NCI-H460 (cell line): Measurements from ENCODE around the gene TNFAIP3. TPM values are rescaled to one million over a fixed set of nuclear protein-coding genes. Genes with fewer than 3 reads are reported as not detected.

Experiments used
- DNase-seq: peaks from one replicate; pipeline ENCODE4 v3.0.0-alpha.2; 2016; ENCODE audit warnings: low read depth; ENCODE audit errors: extremely low read depth
- total RNA-seq: library from RNA; depleted of rRNA; stranded (reverse); fragments of >200 nt; shearing (Covaris generic); gene quantifications from 2 replicates; pipeline ENCODE4 v1.2.3, GENCODE V29; 2014

Gene TNFAIP3
- total RNA-seq, 1 experiment from 2014 or later, result 109 TPM

DNA sequence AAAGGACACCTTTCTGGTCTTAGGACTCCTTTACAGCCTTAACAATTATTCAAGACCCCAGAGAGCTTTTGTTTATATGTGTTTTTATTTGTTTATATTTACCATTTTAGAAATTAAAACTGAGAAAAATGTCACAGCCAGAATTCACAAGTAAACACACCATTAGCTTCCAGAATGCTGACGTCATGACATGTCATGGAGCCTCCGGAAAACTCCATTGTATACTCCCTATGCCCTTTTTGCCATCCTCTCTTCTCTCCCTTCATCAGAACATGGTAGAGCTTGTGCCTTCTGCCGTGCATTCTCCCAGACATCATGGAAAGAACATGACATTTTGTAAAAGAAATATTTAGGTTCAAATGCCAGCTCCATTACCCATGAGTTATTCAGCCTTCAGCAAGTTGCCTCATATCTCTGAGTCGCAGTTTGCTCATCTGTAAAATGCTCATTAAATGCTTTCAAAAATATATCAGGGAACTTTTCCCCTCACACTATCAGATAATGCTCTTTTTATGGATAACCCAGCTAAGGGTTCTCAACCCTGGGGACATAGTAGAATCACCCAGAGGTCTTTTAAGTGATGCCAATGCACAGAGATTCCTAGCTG, 27.8 kb downstream of the TNFAIP3 start:
- no peak for DNase-seq

DNA sequence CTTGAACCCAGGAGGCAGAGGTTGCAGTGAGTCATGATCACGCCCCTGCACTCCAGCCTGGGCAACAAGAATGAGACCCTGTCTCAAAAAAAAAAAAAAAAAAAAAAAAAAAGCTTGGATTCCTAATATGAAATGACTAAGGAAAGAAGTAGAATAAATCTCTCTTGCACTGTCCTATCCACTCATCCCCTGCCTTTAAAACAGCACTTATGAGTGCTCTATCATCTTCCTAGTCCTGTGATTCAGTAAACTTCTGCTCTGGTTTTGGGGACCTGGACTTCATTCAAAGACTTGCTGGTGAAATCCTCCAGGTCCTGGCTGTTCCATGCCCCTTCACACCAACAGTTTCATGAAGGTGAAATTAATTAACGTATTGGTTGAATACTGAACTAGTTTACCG, 29.6 kb downstream of the TNFAIP3 start:
- no peak for DNase-seq

DNA sequence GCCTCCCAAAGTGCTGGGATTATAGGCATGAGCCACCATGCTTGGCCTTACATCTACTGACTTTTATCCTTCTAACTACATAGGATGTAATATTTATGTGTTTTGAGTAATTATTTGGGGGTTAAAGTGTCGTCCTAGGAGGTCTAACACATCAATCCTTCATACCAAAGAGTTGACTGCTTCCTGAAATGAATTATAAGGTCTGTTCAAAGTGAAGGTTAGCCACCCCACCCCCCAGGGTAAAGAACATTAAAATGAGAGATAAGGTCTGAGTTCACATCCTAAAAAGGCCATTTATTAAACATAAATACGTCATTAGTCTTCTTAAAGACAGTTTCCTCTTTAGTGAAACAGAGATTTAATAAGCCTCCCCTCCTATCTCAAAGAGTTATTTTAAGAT, 33.8 kb downstream of the TNFAIP3 start:
- no peak for DNase-seq

DNA sequence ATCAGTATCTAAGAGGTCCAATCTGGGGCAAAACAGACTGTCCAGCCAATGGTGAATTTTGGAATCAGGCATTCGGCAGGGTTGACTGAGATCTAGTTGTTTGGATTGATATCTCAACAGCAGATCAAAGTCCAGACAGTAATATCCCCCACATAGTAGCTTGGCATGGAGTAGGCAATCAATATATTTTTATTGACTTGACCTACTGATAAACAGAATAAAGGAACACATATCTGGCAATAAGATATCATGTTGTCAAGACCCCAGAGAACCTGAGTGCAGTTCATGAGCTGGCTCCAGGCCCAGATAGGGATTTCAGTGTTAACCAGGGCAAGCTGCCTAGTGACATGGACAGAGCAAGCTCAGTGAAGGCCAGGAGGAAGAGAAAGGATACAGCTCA, 34.4 kb downstream of the TNFAIP3 start:
- DNase-seq, result no peak

DNA sequence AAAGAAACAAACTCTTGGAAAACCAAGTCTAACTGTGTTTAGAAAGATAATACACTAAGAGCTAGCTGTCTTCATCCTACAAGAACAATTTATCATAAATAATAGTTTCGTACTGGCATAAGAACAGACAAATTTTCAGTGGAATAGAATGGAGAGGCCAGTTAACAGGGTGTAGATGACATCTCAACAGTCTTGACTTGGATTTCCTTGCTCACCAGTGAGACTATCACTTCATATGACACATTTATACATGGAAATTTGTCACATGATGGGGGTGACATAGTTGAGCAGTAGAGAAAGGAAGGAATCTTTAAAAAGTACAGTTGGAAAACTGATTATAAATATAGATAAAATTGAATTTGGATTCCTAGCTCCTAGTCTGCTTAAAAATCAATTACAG, 35.6 kb downstream of the TNFAIP3 start:
- no peak for DNase-seq

DNA sequence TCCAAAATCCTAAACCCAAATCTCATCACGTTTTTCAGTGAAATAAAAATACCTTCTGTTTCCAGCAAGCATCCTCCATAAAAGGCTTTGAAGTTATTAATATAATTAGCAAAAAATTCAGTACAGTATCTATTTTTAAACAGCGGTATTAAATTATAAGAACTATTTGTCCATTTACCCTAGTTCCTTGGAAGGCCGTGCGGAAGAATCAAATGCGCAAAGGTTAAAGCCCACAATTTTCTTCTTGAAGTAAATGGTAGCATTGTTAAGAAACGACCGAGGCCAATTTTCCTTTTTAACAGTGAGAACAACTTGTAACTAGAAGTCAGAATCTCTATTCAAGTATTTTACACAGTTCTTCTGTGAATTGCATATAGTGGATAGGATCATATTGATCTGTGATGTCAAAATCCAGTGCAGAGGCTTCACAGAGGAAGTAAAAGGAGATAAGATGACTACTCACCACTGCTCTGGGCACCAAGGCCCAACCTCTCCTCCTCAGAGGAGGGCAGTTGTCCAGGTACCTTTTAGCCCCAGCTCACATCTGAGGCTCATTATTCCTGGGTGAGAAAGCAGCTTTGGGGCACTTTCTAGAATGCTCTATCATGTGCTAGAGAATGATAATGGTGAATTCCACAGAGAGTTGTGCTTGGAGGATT, 36.3 kb downstream of the TNFAIP3 start:
- no peak for DNase-seq

DNA sequence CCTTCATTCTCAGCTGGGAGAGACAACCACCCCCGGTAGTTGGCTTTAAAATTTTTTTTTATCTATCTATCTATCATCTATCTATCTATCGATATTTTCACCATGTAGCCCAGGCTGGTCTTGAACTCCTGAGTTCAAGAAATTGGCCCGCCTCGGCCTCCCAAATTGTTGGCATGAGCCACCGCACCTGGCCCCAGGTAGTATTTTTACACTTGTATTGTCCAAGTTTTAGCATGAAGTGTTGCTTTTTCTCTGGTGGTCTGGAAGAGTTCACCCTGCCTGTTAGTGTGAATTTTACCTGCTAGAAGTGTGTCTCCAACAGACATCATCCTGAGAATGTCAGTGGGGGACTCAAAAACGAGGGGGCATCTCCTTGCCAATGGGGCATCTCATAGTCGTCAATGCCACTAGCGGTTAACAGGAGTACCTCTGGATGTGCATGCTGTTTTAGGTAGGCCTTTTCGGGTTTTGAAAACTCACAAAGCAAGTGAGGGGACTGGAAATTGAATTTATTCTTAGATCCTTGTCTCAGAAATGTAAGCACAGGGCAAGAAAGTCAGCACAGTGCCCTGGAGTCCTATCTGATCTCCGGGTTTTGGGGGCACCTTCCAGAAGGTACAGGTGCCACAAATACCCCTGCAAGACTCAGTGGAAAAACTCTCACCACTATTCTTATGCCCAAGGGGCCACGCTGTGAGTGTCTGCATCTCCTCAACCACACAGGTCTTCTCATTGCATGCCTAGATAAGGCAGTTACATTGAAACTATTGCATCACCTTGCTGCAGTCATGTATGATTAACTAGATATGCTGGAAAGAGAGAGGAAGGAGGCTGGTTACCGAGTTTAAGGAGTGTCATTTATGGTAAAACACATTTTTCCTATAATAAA, 37.1 kb downstream of the TNFAIP3 start:
- DNase-seq, result peak; percentile 40

DNA sequence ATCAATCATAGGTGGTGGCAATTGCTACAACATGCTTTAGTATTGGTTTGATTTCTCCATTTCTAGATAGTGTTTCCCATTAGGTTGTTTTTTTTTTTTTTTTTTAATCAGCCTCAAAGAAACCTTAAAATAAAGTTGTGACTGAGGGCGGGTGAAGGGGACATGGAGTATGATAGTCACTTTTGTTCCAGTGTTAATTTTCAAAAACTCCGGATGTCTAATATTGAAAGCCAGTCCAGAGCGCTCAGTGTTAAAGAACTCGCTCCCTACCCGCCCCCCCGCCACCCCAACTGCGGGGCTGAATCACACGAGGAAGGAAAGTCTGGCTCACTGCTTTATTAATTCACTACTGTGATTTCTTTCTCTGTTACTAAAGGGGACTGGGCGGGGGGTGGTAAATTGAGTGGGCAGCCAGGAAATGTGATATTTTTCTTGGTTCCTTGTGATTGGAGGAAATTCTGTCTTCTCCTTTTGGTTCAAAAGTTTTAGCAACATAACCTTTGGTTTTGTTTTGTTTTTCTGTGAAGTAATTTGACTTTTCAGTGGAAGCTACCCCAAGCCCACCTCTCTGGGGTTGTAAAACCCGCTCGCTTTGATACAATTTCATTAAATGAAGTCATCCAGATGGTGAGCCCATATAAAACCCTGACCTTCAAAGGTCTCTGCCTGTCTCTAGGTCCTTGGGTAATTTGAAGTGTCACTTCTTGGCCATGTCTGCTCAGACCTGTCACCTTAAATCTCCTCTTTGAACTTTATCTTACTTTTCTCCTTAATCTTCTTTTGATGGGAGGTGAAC, 38.0 kb downstream of the TNFAIP3 start:
- DNase-seq, result no peak

DNA sequence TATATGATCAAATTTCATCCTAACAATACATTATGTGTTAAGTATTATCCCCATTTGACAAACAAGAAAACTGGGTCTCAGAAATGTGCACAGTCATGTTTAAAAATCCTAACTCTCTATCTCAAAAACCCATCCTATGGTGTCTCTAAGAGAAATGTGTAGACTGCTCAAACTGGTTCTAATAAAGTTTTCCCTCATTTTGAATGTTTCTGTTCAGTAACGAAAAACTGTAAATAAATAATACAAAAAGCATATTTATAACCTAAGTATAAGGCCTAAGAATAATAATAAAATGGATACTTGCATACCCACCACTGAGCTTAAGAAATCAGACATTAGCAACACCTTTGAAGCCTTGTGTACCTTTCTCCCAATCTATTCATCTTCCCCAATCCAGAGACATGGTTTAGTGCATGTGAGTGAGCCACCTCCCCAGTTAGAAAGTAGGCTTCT, 39.0 kb downstream of the TNFAIP3 start:
- no peak for DNase-seq

DNA sequence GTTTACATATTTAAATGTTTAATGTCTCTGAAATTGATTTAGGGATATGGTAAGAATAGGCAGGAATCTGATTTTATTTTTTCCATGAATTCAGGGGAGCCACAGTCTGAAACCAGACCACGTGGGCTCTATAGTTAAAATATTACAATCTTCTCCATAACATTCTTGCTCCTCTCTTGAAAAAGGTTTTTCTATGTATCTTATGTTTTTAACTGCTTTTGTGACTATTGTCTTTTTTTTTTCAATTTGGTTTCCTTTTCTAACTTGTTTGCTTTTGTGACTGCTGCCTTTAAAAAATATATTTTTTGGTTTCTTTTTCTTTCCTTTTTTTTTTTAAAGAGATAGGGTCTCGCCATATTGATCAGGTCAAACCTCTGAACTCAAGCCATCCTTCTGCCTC, 40.1 kb downstream of the TNFAIP3 start:
- no peak for DNase-seq

DNA sequence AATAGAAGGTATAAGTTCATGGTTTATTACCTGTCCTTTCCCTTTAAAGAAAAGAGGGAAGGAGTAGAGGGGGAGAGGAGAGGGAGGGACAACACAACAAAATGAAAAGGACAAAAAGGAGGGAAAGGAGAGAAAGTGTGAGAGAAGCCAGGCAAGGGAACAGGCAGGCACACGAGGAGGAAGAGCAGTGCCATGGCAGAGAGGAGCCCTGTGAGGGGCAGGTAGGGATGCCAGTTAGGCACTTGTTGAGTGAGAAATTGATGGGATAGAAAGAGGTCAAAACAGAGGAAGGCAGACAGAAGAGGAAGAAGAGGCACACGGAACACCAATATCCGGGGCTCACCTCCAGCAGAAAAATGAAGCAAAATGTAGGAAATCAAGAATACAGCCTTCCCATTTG, 42.5 kb downstream of the TNFAIP3 start:
- DNase-seq, result no peak

DNA sequence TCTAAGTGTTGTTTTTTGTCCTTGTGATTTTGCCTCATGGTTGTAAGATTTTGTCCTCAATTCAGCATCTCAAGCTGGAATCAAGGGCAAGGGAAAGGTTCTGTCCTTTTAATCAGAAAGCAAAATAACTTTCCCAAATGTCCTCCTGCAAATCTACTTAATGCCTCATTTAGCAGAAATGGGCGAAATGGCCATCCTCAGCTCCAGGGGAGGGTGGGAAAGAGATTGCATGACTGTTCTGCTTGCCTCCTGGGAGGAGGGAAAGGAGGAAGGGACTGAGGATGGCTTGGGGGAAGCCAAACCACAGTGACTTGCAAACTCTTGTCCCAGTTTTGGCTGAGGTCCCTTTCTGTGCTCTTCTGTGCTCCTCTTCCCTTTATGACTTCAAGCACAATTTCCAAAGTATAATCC, 43.4 kb downstream of the TNFAIP3 start:
- no peak for DNase-seq

DNA sequence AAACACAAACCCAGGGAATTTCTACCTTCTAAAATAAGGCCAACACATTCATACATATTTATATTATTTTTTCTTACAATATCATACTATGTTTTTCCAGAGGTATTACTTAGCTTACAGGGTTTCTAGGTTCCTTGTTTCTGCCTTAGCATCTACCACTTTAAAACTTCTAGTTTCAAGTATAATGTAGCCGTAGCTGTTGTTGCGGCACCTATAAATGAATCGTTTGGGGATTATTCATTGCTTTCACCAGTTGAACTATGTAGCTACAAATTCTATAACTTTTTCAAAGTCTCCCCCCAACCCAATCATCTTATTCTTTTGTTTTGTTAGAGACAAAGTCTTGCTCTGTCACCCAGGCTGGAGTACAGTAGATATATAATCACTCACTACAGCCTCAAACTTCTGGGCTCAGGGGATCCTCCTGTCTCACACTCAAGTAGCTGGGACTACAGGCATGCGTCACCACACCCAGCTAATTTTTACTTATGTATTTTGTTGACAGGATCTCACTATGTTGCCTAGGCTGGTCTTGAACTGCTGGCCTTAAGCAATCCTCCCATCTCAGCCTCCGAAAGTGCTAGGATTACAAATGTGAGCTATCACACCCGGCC, 43.9 kb downstream of the TNFAIP3 start:
- DNase-seq, result no peak

DNA sequence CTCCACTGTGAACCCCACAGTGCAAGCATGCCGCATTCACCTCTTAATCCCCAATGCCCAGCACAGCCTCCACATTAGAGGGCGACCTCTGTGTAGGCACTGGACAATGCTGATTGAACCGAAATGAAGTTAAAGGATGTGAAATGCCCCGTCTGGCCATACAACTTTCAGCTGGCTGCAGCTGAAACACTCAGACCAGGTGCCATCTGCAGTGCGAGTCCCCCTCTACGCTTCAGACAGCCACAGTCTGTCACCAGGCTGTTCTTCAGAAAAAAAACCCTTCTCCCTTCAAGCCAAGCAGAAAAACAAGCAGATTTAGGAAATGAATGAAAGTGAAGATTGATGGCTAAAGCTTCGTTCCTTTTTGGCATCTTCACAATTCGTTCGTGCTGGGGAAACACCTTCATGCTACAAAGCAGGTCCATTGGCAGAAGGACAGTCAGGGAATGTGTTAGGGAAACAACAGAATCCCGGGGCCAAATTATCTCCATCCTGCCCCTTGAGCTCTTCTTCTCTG, 44.7 kb downstream of the TNFAIP3 start:
- no peak for DNase-seq

DNA sequence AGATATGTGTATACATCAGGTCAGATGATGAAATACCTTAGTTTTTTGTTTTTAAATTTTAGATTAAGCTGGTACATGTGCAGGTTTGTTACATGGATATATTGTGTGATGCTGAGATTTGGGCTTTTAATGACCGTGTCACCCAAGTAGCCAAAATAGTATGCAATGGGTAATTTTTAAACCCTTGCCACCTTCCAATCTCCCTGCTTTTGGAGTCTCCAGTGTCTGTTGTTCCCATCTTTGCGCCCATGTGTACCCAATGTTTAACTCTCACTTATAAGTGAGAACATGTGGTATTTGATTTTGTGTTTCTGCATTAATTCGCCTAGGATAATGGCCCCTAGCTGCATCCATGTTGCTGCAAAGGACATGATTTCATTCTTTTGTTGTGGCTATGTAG, 45.8 kb downstream of the TNFAIP3 start:
- DNase-seq, result no peak

DNA sequence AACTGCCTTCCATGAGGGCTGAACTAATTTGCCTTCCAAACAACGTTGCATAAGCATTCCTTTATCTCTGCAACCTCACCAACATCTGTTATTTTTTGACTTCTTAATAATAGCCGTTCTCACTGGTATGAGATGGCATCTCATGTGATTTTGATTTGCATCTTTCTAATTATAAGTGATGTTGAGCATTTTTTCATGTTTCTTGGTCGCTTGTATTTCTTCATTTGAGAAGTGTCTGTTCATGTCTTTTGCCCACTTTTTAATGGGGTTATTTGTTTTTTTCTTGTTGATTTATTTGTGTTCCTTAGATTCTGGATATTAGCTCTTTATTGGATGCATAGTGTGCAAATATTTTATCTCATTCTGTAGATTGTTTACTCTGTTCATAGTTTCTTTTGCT, 46.4 kb downstream of the TNFAIP3 start:
- no peak for DNase-seq

DNA sequence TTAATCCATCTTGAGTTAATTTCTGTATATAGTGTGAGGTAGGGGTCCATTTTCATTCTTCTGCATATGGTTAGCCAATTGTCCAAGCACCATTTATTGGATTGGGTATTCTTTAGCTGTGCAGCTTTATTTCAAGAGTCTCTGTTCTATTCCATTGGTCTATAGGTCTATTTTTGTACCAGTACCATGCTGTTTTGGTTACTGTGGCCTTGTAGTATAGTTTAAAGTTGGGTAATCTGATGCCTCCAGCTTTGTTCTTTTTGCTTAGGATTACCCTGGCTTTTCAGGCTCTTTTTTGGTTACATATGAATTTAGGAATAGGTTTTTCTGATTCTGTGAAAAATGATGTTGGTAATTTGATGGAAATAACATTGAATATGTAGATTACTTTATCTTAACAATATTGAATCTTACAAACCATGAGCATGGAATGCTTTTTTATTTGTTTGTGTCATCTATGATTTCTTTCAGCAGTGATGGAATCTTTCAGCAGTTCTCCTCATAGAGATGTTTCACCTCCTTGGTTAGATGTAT, 47.0 kb downstream of the TNFAIP3 start:
- DNase-seq, result no peak

DNA sequence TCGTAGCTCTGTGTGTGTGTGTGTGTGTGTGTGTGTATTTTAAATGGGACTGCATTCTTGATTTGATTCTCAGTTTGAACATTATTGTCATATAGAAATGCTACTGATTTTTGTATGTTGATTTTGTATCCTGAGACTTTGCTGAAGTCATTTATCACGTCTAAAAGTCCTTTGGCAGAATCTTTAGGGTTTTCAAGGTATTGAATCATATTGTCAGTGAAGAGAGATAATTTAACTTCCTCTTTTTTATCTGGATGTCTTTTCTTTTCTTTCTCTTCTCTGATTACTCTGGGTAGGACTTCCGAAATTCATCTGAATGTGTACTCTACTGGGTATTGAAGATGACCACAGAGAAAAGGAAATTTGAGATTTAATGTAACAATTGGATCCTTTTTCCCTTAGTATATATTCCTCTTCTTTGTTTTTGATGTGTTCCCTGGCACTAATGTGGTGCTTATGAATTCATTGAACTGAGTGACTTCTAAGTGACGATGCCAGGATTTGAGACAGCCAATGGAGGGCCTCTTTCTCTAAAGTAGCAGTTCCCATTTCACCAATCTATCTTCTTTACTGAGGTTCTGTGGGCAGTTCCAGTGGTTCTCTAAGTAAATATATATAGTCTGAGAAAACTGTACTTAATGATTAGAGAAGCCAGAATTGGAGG, 47.6 kb downstream of the TNFAIP3 start:
- no peak for DNase-seq

DNA sequence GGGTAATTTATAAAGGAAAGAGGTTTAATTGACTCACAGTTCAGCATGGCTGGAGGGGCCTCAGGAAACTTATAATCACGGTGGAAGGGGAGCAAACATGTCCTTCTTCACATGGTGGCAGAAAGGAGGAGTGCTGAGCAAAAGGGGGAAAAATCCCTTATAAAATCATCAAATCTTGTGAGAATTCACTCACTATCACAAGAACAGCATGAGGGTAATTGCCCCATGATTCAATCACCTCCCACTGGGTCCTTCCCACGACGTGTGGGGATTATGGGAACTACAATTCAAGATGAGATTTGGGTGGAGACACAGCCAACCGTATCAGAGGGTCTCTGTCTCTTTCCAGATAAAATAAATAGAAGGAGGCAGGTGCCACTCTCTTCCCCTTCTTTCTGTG, 48.7 kb downstream of the TNFAIP3 start:
- DNase-seq, result no peak
